ENCODE measurements around the gene WWOX.

DNA sequence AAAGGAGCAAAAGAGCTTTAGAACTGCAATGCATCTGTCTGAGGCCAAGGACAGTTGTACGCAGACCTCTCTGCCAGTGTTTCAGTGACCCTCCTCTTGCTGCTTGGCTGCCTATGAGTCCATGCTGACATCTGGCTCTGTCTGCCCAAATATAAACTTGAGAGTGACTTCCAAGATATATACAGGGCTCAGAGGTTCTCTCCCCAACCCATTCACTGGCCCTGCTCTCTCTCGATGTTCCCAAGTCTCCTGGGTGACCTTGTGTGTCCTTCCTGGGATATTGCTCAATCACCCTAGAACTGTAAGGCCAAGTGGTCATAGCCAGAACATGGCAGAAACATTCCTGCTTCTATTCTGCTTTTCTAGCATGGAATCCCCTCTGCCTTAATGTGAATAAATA, 716.3 kb downstream of the WWOX start:
- TF ChIP-seq, protein P1, sequence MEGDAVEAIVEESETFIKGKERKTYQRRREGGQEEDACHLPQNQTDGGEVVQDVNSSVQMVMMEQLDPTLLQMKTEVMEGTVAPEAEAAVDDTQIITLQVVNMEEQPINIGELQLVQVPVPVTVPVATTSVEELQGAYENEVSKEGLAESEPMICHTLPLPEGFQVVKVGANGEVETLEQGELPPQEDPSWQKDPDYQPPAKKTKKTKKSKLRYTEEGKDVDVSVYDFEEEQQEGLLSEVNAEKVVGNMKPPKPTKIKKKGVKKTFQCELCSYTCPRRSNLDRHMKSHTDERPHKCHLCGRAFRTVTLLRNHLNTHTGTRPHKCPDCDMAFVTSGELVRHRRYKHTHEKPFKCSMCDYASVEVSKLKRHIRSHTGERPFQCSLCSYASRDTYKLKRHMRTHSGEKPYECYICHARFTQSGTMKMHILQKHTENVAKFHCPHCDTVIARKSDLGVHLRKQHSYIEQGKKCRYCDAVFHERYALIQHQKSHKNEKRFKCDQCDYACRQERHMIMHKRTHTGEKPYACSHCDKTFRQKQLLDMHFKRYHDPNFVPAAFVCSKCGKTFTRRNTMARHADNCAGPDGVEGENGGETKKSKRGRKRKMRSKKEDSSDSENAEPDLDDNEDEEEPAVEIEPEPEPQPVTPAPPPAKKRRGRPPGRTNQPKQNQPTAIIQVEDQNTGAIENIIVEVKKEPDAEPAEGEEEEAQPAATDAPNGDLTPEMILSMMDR (optimal IDR thresholded peaks at IDR 0.05 in 1 of 3, IDR thresholded peaks at IDR 0.05 in 1 of 3, conservative IDR thresholded peaks at IDR 0.05 in 1 of 3; ENCODE audit: extremely low read depth in 1 of 3, insufficient read depth in 2 of 3, low read length in 3 of 3) = no peak
- TF ChIP-seq EZH2 (IDR thresholded peaks at IDR 0.05; ENCODE audit: low read length) = no peak

All from keratinocyte (primary cell).